HG02885 (cell line): ENCODE results near the gene ZNF561.
"Not testable (repeated sequence)": the region's sequence is repeated elsewhere in the genome, so short reads cannot be mapped to it uniquely, and the experiment has no call there.

ENCODE experiments used
- ATAC-seq: cut with Tn5 transposase; IDR thresholded peaks from one replicate; pipeline ENCODE4 v1.9.1; 2021; ENCODE audit warnings: mild to moderate bottlenecking; ENCODE audit not compliant: unreplicated experiment, poor library complexity

The ZNF561 gene

DNA sequence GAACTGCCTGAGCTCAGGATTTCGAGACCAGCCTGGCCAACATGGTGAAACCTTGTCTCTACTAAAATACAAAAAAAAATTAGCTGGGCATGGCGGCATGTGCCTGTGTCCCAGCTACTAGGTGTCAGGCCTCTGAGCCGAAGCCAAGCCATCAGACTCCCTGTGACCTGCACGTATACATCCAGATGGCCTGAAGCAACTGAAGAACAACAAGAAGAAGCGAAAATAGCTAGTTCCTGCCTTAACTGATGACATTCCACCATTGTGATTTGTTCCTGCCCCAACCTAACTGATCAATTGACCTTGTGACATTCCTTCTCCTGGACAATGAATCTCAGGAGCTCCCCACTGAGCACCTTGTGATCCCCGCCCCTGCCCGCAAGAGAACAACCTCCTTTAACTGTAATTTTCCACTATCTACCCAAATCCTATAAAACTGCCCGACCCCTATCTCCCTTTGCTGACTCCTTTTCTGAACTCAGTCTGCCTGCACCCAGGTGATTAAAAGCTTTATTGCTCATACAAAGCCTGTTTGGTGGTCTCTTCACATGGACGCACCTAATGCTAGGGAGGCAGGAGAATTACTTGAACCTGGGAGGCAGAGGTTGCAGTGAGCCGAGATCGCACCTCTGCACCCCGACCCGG lies 38.8 kb downstream of the ZNF561 start:
- ATAC-seq: not testable (repeated sequence)

- no peak for ATAC-seq
These were observed 40.3 kb downstream of the ZNF561 start for GRCh38 chr19:9580728-9581127.

DNA sequence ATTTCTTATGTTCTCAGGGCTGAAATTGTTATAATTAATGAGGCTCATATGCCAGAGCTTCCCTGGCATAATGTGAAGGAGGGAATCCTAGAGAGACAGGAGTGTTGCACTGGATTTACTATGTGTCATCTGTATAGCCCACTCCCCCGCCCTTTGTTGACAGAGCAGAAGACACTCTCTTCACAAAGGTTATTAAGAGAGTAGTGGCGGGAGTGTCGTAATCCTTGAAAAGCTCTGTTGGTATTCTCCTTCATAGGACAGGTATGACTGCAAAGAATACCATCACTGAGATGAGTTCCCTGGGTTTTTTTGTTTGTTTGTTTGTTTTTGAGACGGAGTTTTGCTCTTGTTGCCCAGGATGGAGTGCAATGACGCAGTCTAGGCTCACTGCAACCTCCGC lies 50.8 kb downstream of the ZNF561 start:
- ATAC-seq: no peak

GRCh38 chr19:9566729-9567128 lies 54.3 kb downstream of the ZNF561 start:
- no peak for ATAC-seq

GRCh38 chr19:9565900-9566705 lies 54.9 kb downstream of the ZNF561 start:
- ATAC-seq: no peak
